ENCODE results near the gene FRMD3.

Gene FRMD3

DNA sequence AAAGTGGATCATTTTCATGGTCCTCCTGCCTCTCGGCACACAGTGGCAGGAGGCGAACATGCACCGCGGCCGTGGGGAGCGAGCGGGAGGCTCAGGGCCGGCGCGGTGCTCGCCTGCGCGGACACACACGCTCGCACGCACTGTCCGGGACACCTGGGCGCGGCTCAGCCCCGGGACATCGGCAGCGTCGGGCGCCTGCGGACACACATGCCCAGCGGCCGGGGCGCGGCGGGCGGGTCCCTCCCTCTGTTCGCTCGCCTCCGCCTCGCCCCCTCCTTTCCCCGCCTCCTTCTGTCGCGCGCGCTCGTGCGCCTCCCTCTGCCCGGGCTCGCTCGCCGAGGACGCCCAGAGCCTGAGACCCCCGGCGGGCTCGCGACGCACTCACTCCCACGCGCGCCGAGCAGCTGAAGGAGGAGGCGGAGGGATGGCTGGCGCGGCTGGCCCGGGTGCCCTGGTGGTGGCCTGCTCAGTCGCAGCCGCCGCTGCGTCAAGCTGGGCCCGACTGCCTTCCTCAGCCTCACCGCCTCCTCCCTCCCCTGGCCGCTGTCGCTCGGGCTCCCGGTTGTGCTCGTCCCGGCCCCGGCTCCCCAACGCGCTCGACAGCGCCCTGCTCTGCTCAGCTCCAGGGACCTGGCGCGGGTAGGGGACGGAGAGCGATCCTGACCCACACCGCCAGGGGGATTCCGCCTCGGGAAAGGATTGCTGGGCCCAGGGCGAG is at the start of gene FRMD3:
TSS of gene FRMD3 (minus strand) at position 230 of the 718 bp plus-strand sequence. CDS start at position 60, 170 bp downstream.
- peak; percentile 87 for DNase-seq (ENCODE audit: low spot score)

DNA sequence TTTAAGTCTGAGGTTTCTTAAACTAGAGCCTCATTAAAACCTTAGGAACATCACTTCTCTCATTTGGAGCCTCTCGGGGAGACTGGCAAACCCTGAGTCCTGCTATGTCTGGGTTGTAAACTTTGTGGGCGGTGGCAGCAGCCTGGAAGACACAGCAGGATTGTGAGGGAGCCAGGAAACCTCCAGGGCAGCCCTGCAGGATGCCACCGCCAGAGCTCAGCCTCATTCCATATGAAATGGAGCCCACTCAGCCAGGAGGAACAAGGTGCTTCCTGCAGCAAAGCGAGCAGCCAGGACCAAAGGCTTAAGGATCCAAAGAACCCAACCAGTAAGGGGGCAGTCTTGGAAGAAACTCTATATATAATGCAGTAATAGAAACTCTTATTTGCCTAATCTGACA is 46.8 kb upstream of the FRMD3 start:
- DNase-seq (ENCODE audit: low spot score): no peak

DNA sequence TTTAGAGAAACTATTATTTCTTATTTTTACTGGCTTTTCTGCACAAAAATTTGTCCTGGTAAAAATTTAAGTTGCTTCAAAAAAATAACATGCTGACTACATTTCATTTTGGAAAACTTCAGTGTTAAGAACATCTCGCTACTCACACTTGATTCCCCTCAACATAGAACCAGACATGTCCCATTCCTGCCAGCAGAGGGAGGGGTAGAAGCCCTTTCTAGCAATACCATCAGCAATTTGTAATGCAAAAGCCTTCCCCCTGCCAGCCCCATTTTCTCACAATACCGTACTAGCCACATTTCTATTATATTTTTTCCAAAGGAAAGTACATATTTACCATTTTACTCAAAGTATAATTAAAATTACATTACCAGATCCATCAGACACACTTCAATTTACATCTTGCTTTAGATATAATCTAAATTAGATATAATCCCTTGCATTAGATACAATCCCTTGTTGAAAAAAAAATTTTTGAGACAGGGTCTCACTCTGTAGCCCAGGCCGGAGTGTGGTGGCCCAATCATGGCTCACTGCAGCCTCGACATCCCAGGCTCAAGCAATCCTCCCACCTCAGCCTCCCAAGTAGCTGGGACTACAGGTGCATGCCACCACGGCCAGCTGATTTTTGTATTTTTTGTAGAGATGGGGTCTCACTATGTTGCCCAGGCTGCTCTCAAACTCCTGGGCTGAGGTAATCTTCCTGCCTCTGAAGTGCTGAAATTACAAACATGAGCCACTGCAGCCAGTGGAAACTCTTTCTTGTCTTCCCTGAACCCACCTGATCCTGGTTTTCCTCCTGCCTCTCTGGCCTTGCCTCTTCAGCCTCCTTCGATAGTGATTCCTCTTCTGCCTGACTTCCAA is 45.2 kb upstream of the FRMD3 start:
- no peak for DNase-seq (ENCODE audit: low spot score)

DNA sequence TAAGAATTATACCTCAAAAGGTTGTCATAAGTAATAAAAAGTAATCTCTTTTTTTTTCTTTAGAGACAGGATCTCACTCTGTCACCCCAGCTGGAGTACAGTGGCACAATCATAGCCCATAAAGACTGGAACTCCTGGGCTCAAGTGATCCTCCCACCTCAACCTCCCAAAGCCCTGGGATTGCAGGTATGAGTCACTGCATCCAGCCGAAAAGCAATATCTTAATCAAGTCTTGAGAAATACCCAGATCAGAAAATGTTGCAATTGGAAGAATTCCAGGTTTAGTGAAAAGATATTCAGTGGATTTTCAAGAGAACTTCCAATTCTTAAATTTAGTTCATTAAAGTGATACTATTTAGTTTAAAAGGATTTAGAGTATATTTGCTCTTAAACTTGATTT is 43.8 kb upstream of the FRMD3 start:
- no peak for DNase-seq (ENCODE audit: low spot score)

DNA sequence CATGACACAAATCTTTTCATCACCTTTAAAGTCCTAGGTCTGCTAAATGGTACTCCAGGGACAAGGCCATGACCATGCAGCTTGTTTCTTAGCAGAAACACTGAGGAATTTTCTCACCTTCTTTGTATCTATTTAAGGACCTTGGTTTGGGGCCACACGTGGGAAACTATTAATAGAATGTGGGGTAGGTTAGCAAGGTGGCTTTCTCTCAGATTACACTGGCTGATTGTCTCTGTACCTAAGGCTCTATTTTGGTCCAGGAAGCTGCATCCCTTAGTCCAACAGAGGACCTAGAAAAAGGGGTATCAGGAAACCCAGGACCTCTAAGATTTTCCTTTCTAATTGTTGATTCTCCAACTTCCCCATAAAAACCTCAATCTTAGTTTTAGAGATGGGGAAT is 36.3 kb upstream of the FRMD3 start:
- DNase-seq (ENCODE audit: low spot score): no peak

DNA sequence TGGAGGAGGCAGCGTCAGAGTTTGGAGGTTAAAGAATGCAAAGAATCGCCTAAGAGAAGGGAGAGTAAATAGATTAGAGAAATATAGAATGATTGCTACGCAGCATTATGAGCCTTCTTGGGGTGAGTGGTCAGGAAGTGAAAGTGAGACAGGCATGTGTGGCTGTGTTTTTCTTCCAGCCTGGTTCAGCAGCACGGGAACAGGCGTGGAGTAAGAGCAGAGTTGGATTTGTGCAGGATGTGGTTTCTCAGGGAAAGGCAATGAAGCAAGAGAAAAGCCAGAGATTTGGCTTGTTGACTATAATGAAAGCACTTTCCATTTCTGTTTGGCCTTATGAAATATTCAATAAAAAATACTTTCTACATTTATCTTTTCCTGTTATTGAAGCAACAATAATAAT is 34.3 kb upstream of the FRMD3 start:
- no peak for DNase-seq (ENCODE audit: low spot score)

DNA sequence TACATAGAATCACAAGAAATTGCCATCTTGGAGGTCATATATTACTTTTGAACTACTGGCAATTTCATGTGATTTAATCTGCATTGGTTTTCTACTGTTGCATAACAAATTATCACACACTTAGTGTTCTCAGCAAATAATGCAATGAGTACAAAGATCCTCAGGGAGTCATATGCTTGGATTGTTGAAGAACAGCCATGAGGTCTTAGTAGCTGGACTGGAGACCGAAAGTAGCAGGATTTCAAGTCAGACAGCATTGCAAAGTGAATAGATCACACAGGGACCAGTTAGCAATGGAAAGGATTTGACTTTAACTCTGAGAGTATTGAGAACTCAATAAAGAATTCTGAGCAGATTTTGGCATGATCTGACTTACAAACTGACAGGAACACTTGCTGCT is 32.2 kb upstream of the FRMD3 start:
- no peak for DNase-seq (ENCODE audit: low spot score)

DNA sequence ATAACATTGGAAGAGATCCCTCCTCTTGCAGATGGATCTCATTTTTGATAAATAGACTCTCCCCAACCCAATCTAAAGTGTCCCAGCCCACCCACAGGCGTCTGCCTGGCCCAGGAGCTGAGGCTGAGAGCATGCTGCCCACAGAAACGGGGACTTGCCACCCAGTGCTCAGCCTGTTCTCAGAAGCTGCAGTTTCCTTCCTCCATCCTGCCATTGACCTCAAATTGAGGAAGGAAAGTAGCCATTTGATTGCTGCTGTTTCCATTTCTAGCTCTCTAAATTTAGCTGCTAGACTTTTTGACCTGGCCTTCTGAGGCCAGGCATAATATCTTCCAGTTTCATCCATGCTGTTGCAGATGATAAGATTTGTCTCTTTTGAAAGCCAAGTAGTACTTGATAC is 31.1 kb upstream of the FRMD3 start:
- DNase-seq (ENCODE audit: low spot score): no peak

DNA sequence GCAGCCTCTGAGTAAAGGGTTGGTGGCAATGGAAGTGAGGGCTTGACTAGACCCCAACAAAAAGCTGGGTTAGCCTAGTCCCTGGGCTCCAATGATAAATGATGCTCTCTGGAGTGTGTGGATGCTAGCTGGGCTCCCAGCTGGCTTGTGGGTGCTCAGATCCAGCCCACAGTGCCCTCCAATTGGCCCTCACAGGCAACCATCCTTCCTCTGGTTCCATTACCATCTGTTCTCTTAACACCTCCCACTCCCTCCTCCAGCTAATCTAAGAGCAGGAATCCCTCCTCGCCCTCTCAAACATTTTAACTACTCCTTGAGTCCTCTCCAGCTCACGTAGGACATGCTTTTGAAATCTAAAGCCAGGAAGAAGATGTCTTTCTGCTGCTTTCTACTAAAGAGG is 25.2 kb upstream of the FRMD3 start:
- no peak for DNase-seq (ENCODE audit: low spot score)

DNA sequence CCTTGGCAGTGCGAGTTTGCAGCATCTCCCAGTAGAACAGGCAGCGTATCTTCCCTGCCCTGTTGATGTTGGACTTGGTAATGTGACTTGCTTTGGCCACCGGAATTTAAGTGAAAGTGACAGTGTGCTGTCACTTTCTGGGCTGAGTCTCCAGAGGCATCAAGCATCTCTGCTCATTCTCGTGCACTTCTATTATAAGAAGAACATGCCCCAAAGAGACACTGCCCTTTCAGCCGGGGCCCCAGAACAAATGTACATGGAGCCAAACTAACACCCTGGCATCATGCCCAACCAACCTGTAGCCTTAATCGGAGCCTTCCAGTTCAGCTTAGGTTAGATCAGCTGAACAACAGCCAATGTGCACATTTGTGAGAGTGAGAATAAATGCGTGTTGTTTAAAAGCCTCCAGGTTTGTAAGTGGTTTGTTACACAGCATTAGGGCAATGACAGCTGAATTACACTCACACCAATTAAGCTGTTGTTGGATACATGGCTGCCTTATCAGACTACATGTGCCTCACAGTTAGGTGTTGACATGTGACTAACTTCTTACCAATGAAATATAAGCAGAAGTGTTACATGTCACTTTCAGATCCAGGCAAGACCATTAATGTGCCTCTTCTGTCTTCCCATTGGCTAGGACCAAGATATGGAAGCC is 22.1 kb upstream of the FRMD3 start:
- no peak for DNase-seq (ENCODE audit: low spot score)

DNA sequence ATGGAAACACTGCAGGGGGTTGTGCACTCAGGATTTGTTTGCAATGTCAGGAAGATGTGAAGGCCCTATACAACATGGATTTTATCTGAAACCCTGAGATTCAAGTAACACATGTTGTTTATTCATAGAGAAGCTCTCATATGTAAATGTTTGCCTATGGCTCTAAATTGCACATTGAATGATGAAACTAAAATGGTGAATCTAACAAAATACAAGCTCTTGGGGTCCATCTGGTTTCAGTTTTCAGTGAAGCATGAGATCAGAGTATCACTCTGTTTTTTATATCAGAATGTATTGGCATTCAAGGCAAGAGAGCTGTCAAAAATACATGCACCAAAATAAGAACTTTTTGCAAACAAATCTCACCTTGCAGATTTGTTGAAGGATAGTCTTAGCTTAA is 19.6 kb upstream of the FRMD3 start:
- DNase-seq (ENCODE audit: low spot score): no peak

DNA sequence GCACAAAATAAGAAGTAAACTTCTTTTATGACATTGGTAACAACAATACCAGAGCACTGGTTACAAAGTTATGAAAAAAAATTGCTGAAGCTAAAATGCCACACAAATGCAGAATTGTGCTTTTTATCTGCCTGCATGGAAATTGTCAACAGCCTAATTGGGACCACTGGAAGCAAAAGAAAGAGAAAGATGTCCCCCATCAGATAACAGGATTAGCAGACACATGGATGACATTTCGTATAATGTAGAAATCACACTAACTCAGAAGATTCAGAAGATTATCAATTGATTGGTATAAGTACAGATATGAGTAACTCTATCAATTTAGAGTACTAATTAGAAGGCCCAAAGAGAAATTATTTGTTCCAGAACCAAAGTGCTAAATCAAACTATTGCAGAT is 19.1 kb upstream of the FRMD3 start:
- no peak for DNase-seq (ENCODE audit: low spot score)

DNA sequence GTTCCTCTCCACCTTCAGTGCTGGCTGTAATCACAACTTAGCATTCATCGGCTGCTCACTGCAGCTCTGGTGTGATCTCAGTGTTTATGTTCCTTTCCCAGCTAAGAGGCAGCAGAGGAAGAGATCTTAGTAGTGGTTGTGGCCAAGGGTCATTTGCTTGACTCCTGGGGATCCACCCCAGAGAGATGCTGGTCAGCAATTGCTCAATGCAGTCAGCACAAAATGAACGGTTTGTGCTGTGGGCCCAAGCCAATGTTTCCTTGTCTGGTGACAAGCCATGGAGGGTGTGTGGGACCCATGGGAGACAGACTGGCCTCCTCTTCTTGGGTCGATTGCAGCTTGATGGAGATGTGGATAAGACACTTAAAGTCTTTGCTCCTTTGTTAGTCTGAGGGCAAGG is 16.1 kb upstream of the FRMD3 start:
- DNase-seq (ENCODE audit: low spot score): no peak

DNA sequence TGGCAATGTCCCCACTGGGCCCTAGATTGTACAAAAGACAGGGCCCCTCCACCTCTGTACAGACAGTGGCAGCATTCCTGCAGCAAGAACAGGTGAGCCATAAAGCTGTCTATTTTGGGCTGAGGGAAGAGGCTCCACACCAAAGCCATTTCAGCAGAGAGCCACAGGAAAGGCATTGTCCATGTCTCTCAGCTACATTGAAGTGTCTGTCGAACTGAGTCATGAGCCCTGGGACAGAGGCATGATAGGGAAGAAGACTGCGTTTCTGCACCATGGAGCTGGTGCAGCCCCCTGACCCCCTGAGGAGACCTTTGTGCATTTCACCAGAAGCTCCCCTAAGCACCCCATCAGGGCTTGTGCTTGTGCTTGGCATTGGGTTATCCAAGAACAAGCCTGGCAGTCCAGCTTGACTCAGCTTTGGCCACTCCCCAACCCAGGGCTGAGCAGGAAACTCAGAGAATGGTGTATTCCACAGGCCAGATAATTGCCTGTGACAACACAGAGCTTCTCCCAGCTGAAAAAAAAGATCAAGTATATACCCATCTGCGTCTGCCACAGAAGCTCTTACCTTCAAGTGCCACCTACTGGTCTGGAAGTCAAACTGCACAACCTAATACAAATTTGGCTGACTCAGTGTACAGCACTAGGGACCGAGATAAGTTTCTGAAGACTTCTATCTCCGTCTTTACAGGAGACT is 5.9 kb upstream of the FRMD3 start:
- no peak for DNase-seq (ENCODE audit: low spot score)

DNA sequence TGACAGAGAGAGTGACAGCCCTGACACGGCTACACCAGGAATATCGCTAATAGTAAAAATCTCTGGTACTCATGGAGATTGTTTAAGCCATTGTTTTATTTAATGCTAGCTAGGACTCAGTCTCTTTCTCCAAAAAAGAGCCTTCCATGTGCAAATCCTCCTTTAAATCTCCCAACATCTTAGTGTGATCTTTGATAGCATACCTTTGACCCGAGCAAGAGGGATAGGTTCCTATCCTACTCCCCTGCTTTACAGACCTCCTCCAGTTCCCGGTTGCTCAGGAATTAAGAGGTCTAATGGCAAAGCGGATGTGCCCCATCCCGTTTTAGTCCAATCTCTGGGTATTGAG is 663 bp upstream of the FRMD3 start:
- no peak for DNase-seq (ENCODE audit: low spot score)

DNA sequence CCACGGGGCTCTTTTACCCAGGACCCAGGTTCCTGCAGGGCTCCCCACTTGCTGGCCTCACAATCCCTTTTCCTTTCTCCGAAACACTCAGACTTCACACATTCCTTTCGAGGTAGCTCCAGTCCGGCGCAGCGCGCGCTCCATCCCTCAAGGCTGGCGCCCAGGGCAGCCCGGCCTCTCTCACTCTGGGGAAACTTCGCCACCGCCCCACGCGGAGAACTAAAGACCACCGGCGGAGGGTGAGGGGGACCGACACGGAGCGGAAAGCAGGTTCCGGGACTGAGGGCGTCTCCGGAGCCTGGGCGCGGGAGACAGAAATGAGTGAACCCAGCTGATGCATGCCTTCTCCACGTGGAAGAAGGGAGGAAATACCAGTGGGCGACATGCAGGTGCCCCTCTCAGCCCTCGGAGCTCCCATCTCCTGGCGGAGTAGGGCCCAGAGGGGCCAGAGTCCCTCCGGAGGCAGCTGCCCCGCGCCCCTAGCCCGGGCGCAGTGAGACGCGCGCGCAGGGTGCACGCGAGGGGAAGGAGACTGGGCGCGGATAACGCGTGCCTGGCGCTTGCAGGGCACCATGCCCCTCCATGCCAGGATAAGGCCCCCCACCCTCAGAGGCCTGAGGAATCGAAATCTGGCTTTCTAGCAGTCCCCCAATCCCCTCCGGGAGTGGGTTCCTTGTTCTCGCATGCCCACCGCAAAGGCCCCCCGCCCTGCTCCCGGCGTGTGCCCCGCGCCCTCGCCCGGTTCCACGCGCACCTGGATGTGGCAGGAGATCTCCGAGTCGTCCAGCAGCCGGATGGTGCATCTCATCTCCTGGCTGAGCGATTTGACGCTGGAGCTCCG is 650 bp downstream of the FRMD3 start:
- DNase-seq (ENCODE audit: low spot score): no peak

DNA sequence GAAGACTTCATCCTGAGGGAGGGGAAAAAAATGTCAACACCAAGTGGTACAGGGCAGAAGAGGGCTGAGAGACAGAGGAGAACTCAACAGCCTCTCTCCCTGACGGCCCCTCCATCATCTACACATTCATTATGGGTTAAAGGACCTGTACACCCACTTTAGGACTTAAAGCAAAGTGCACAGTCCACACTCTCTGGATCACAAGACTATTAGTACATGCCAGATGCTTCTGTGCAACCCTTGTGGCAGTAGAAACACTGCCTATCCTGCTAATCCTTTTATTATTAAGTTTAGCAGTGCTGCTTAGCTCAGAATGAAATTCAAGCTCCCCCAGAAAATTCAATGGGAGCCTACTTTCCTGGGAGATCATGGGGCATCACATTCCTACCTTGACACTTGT is 1.9 kb downstream of the FRMD3 start:
- DNase-seq (ENCODE audit: low spot score): no peak

DNA sequence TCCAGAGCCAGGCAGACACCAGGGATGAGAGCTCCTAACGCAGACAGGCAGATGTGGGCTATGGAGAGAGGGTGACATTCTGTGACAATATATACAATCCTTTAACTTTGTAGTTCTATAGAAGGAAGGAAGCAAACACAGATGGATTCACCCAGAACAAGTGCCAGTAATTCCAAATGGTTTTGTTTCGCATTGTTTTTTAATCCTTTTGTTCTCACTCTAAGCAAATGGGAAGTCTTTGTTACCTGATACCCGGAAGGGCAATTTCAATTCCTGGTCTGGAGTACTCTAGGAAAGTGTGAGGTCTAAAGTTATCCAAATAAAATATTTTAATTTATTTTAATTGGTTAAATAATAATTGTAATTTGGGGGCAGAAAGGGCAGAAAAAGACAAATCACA is 2.5 kb downstream of the FRMD3 start:
- no peak for DNase-seq (ENCODE audit: low spot score)

DNA sequence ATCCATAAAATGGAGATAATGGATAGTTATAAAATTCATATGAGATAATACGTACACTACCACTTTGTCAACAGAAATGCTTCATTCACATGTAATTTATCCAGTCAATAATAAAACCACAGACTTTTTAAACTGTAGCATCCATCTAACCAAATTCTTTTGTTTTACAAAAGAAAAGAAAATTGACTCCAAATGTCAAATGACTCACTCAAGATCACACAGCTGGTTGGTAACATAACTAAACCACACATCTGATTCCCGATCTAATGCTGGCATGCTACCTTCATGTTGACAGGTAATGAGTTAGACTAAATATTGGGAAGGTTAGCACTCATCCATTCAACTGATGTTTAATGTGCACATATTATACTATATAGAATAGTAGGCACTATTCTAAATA is 4.9 kb downstream of the FRMD3 start:
- DNase-seq (ENCODE audit: low spot score): no peak

DNA sequence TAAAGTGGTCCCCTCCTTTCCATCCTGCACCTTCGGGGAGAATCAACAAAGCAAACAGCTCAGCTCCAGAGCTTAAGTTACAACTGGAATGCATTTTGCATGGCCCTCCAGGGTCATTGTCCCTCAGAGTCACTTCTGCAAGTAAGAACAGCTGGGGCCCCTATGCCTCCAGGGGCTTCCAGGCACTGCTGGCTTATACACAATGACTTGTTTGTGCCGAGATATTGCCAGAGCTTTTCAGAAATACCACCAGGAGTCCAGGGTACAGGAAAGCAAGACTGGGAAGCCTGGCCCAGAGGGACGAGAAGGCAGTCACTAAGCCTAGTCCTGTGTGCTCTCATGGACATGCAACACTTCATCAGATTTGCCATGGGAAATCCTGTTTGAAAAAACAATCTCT is 11.3 kb downstream of the FRMD3 start:
- DNase-seq (ENCODE audit: low spot score): no peak

DNA sequence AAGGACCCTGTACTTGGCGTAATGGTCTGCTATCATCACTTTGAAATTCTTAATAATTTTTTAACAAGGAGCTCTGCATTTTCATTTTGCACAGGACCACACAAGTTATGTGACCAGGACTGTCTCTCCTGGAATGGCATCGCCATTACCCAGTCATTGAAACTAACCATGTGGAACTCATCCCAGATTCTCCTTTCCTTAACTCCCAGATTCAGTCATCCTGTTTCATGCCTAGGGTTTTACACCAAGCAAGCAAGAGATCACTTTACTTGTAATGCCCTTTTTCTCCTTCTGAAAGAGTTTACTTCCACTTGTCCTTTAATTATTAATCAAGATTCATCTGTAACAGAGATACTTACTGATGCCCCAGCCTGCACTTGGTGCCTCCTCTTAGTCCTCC is 12.0 kb downstream of the FRMD3 start:
- DNase-seq (ENCODE audit: low spot score): no peak

DNA sequence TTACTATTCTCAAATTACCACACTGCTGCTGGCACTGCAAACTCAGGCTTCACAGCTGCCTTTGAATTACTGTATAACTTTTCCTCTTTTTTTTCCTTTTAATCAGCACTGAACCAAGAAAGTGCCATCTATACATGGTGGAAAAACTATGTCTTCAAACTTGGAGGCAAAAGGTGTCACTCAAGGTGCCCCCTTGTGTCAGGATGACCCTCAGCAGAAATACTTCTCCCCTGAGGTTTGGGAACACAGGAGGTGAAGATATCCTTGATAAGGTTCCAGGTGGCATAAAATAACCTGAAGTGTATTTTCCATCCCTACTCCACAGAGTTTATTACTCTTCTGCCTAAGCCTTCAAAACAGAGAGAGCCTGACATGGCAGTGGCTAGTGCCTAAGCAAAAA is 14.5 kb downstream of the FRMD3 start:
- no peak for DNase-seq (ENCODE audit: low spot score)
